Posterior vena cava (tissue), 2 donors: Measurements from ENCODE around the gene CHRNE. TPM values are rescaled to one million over a fixed set of nuclear protein-coding genes. Genes with fewer than 3 reads are reported as not detected.

ENCODE experiments used
- DNase-seq: peaks from one replicate; pipeline ENCODE4 v3.0.0-alpha.2; 2020; ENCODE audit warnings: low spot score
- intact Hi-C, 2 donors: fragments of 100-400 bp; cut with DNase I; formaldehyde crosslinking; loops; one replicate each; pipeline versions ENCODE4 v1.14.1 to v1.14.2; 2022 to 2023
- long read RNA-seq, 2 donors: library from polyadenylated mRNA; unstranded; transcript quantifications; one replicate each; pipeline ENCODE4 v2.0.0, GENCODE V29; 2020 to 2021
- total RNA-seq, 2 donors: library from RNA; stranded (reverse); fragmentation: NEBNext Ultra II Directional; extraction: Animal tissue kit (Norgen Biotek cat#: 25700); gene quantifications; one replicate each; pipeline ENCODE4 v1.2.1, GENCODE V29; 2021
- donor health status: DM: yes; HTN: yes; CAD: no.
- donor health status: DM: yes; HTN: yes; CAD: no.

CHRNE gene
- total RNA-seq = 1 to 10 TPM in 1 of 2 donors, under 1 TPM in 1; 0.57 to 1.5 TPM
- long read RNA-seq, donor 1 = 0 reads
- long read RNA-seq, donor 2, partial matches to known transcripts = 0 of 2 reads
- long read RNA-seq, donor 2, other reads (novel, unspliced or antisense) = 2 of 2 reads

- no peak for DNase-seq
- intact Hi-C loops = loop anchor here (10.0 kb wide), 1 partner anchor 162 kb away; no protein-coding TSS in a partner anchor
Observed at GRCh38 chr17:4903051-4903818, at the start of gene CHRNE. TSS of gene CHRNE (minus strand) at chr17:4903098. CDS start at chr17:4903063, 35 bp downstream.

- no peak for DNase-seq
- intact Hi-C loops = loop anchor here in 1 of 2 donors (10.0 kb wide), 1 partner anchor 243 kb away; the partner anchor contains the start of gene ZNF594
Observed at GRCh38 chr17:4951486-4951885, 48.6 kb upstream of the CHRNE start.

GRCh38 chr17:4950746-4951204 is 47.9 kb upstream of the CHRNE start, which contains the start of gene ENO3:
TSS of gene ENO3 (plus strand) at chr17:4951119. CDS start at chr17:4951830, 711 bp downstream.
- intact Hi-C loops = loop anchor here in 1 of 2 donors (10.0 kb wide), 1 partner anchor 244 kb away; the partner anchor contains the start of gene ZNF594
- DNase-seq = no peak

GRCh38 chr17:4950075-4950745 is 47.3 kb upstream of the CHRNE start:
- intact Hi-C loops = loop anchor here in 1 of 2 donors (10.0 kb wide), 1 partner anchor 245 kb away; the partner anchor contains the start of gene ZNF594

GRCh38 chr17:4949321-4950074 is 46.6 kb upstream of the CHRNE start:
- intact Hi-C loops = loop anchor here in 1 of 2 donors (10.0 kb wide), 1 partner anchor 245 kb away; the partner anchor contains the start of gene ZNF594
- DNase-seq = peak; percentile 93

More at GRCh38 chr17:4950075-4950745, 47.3 kb upstream of the CHRNE start:
- DNase-seq = peak; percentile 90

GRCh38 chr17:4948931-4949320 is 46.0 kb upstream of the CHRNE start:
- DNase-seq = peak; percentile 95
- intact Hi-C loops = no loop called here

- peak; percentile 97 for DNase-seq
- intact Hi-C loops = no loop called here
Observed at GRCh38 chr17:4948166-4948930, 45.5 kb upstream of the CHRNE start, which contains the start of gene PFN1. TSS of gene PFN1 (minus strand) at chr17:4948530. CDS start at chr17:4948394, 136 bp downstream.

GRCh38 chr17:4947411-4948165 is 44.7 kb upstream of the CHRNE start:
- peak; percentile 90 for DNase-seq
- intact Hi-C loops = no loop called here

GRCh38 chr17:4947010-4947410 is 44.1 kb upstream of the CHRNE start:
- intact Hi-C loops = no loop called here
- DNase-seq = no peak

- intact Hi-C loops = no loop called here
- DNase-seq = no peak
Observed at GRCh38 chr17:4946312-4946976, 43.5 kb upstream of the CHRNE start.

GRCh38 chr17:4945944-4946280 is 43.0 kb upstream of the CHRNE start:
- intact Hi-C loops = no loop called here
- no peak for DNase-seq

GRCh38 chr17:4945176-4945943 is 42.5 kb upstream of the CHRNE start:
- intact Hi-C loops = no loop called here
- peak; percentile 95 for DNase-seq

- no peak for DNase-seq
- intact Hi-C loops = no loop called here
Observed at GRCh38 chr17:4944554-4945175, 41.8 kb upstream of the CHRNE start.

- no peak for DNase-seq
- intact Hi-C loops = no loop called here
Observed at GRCh38 chr17:4944163-4944553, 41.3 kb upstream of the CHRNE start.

GRCh38 chr17:4942760-4943508 is 40.0 kb upstream of the CHRNE start:
- intact Hi-C loops = no loop called here
- no peak for DNase-seq

GRCh38 chr17:4941319-4941610 is 38.4 kb upstream of the CHRNE start:
- intact Hi-C loops = no loop called here
- no peak for DNase-seq
